ENCODE data around the gene CAPN15. TPM values are rescaled to one million over a fixed set of nuclear protein-coding genes. Genes with fewer than 3 reads are reported as not detected.

Gene CAPN15
- total RNA-seq, 4 donors from 2014 or later: 22.3 to 37.8 (median 27.4) TPM

GRCh38 chr16:529012-529575 is 1.6 kb downstream of the CAPN15 start:
- intact Hi-C loops (cut with DNase I; ENCODE audit: low total_unique reads) (no loop called here), in situ Hi-C loops (cut with MboI; ENCODE audit: low sequenced_read_pairs in 4 of 4) (no loop called here)
- ATAC-seq (no peak), DNase-seq (no peak)
- H3K9me3 ChIP-seq: no peaks in the 10 kb centered on the region
- H3K36me3 ChIP-seq: no peaks in the 10 kb centered on the region
- peak overlapping the region; percentile 87 to 99 (median 92) for H3K27ac ChIP-seq
- peak overlapping the region; percentile 71 to 84 (median 74) for H3K4me3 ChIP-seq
- TF ChIP-seq POLR2A (IDR thresholded peaks at IDR 0.05): no peak
- no peak for TF ChIP-seq CTCF (IDR thresholded peaks at IDR 0.05 in 4 of 5, conservative IDR thresholded peaks at IDR 0.05 in 1 of 5)
- H3K4me1 ChIP-seq: peaks cover 46 to 52% of the 10 kb centered on the region in 2 donors
- no peaks in the 10 kb centered on the region for H3K27me3 ChIP-seq

- Histone ChIP-seq H3K4me3 (no peak overlapping the region), H3K27ac (peak overlapping the region in 2 of 4 donors; percentile 87 to 89), H3K9me3 (no peaks in the 10 kb centered on the region), H3K27me3 (no peaks in the 10 kb centered on the region), H3K4me1 (peaks cover 57 to 58% of the 10 kb centered on the region in 2 donors), H3K36me3 (no peaks in the 10 kb centered on the region)
- no peak for ATAC-seq
- DNase-seq: no peak
- TF ChIP-seq CTCF (IDR thresholded peaks at IDR 0.05 in 4 of 5, conservative IDR thresholded peaks at IDR 0.05 in 1 of 5) (no peak), POLR2A (IDR thresholded peaks at IDR 0.05) (no peak)
- intact Hi-C loops (cut with DNase I; ENCODE audit: low total_unique reads) (no loop called here), in situ Hi-C loops (cut with MboI; ENCODE audit: low sequenced_read_pairs in 4 of 4) (no loop called here)
These were observed 2.8 kb downstream of the CAPN15 start for GRCh38 chr16:530111-530817.

- Histone ChIP-seq H3K27me3 (no peaks in the 10 kb centered on the region), H3K9me3 (no peaks in the 10 kb centered on the region), H3K27ac (peak overlapping the region; percentile 32 to 94 (median 79)), H3K36me3 (peaks cover 0 to under 1% of the 10 kb centered on the region in 2 donors), H3K4me1 (peaks cover 53% of the 10 kb centered on the region in 2 donors), H3K4me3 (no peak overlapping the region)
- in situ Hi-C loops (cut with MboI; ENCODE audit: low sequenced_read_pairs in 4 of 4) (no loop called here), intact Hi-C loops (cut with DNase I; ENCODE audit: low total_unique reads) (no loop called here)
- TF ChIP-seq POLR2A (IDR thresholded peaks at IDR 0.05) (no peak), CTCF (IDR thresholded peaks at IDR 0.05 in 4 of 5, conservative IDR thresholded peaks at IDR 0.05 in 1 of 5) (no peak)
- DNase-seq: peak in 1 of 2 donors; percentile 47
- ATAC-seq: no peak
These were observed 4.1 kb downstream of the CAPN15 start for GRCh38 chr16:531494-532125.

- intact Hi-C loops (cut with DNase I; ENCODE audit: low total_unique reads): loop anchor here (1.0 to 2.0 kb wide), 2 partner anchors 56 to 109 kb away; partner anchors contain the start of gene RAB11FIP3
- in situ Hi-C loops (cut with MboI; ENCODE audit: low sequenced_read_pairs in 4 of 4): no loop called here
- peak overlapping the region in 2 of 4 donors; percentile 11 to 30 for H3K4me3 ChIP-seq
- H3K36me3 ChIP-seq: peaks cover 0 to 5% of the 10 kb centered on the region in 2 donors
- ATAC-seq: peak; percentile 9 to 14
- H3K4me1 ChIP-seq: peaks cover 47 to 50% of the 10 kb centered on the region in 2 donors
- no peaks in the 10 kb centered on the region for H3K9me3 ChIP-seq
- peak in 1 of 2 donors; percentile 74 for DNase-seq
- H3K27ac ChIP-seq: peak overlapping the region; percentile 82 to 94 (median 92)
- no peaks in the 10 kb centered on the region for H3K27me3 ChIP-seq
- TF ChIP-seq POLR2A (IDR thresholded peaks at IDR 0.05) (no peak), CTCF (IDR thresholded peaks at IDR 0.05 in 4 of 5, conservative IDR thresholded peaks at IDR 0.05 in 1 of 5) (no peak)
These were observed 6.0 kb downstream of the CAPN15 start for GRCh38 chr16:533391-534123.
